Ectodermal cell (in vitro differentiated cells): ENCODE data around the gene PTPA.

Source experiments
- H3K27ac ChIP-seq: 2 replicates; pipeline ENCODE4 v1.7.0; 2013; ENCODE audit warnings: mild to moderate bottlenecking, low read depth, low read length; ENCODE audit not compliant: insufficient read depth, poor library complexity, severe bottlenecking
- H3K27me3 ChIP-seq: 2 replicates; pipeline ENCODE4 v1.7.0; 2013; ENCODE audit warnings: mild to moderate bottlenecking, low read length; ENCODE audit not compliant: insufficient read depth, control insufficient read depth, poor library complexity, severe bottlenecking
- H3K36me3 ChIP-seq: one replicate; pipeline ENCODE4 v1.7.0; 2013; ENCODE audit warnings: low read length; ENCODE audit not compliant: control insufficient read depth, insufficient read depth
- H3K4me1 ChIP-seq: one replicate; pipeline ENCODE4 v1.7.0; 2013; ENCODE audit warnings: low read length; ENCODE audit not compliant: control insufficient read depth, insufficient read depth
- H3K4me3 ChIP-seq: 2 replicates; pipeline ENCODE4 v1.7.0; 2013; ENCODE audit warnings: low read depth, low read length, control low read depth; ENCODE audit not compliant: insufficient read depth
- H3K9me3 ChIP-seq: 2 replicates; pipeline ENCODE4 v1.7.0; 2013; ENCODE audit warnings: mild to moderate bottlenecking, low read length, moderate library complexity; ENCODE audit not compliant: control insufficient read depth
- WGBS, 2 experiments: methylation state at CpG; one replicate each; pipeline ENCODE4 v1.1.7; 2013; ENCODE audit warnings: missing lambda C conversion rate in 2 of 2; 5-methylcytosine and 5-hydroxymethylcytosine counted together

The PTPA gene

GRCh38 chr9:129101279-129101678 is 9.9 kb upstream of the PTPA start:
- no peaks in the 10 kb centered on the region for H3K4me1 ChIP-seq
- no peak overlapping the region for H3K4me3 ChIP-seq
- no peaks in the 10 kb centered on the region for H3K9me3 ChIP-seq
- no peak overlapping the region for H3K27ac ChIP-seq
- no peaks in the 10 kb centered on the region for H3K36me3 ChIP-seq
- no peaks in the 10 kb centered on the region for H3K27me3 ChIP-seq
- WGBS, 2 experiments: 95 to 96% methylated on average over 7 of the region's 7 CpGs

GRCh38 chr9:129102095-129102525 is 9.1 kb upstream of the PTPA start:
- 94 to 96% methylated on average over 13 of the region's 13 CpGs for WGBS, 2 experiments
- H3K27me3 ChIP-seq: no peaks in the 10 kb centered on the region
- no peak overlapping the region for H3K4me3 ChIP-seq
- no peaks in the 10 kb centered on the region for H3K36me3 ChIP-seq
- H3K27ac ChIP-seq: no peak overlapping the region
- no peaks in the 10 kb centered on the region for H3K9me3 ChIP-seq
- H3K4me1 ChIP-seq: no peaks in the 10 kb centered on the region

- no peaks in the 10 kb centered on the region for H3K4me1 ChIP-seq
- H3K9me3 ChIP-seq: no peaks in the 10 kb centered on the region
- 49 to 50% methylated on average over 14 of the region's 14 CpGs for WGBS, 2 experiments
- no peaks in the 10 kb centered on the region for H3K27me3 ChIP-seq
- H3K27ac ChIP-seq: no peak overlapping the region
- no peak overlapping the region for H3K4me3 ChIP-seq
- no peaks in the 10 kb centered on the region for H3K36me3 ChIP-seq
Observed at GRCh38 chr9:129102791-129103594, 8.2 kb upstream of the PTPA start.

- Histone ChIP-seq H3K9me3 (no peaks in the 10 kb centered on the region), H3K36me3 (no peaks in the 10 kb centered on the region), H3K4me3 (no peak overlapping the region), H3K4me1 (no peaks in the 10 kb centered on the region), H3K27me3 (peaks cover 1% of the 10 kb centered on the region), H3K27ac (no peak overlapping the region)
- 90 to 93% methylated on average over 4 of the region's 4 CpGs for WGBS, 2 experiments
Observed at GRCh38 chr9:129103595-129103965, 7.6 kb upstream of the PTPA start.

- no peaks in the 10 kb centered on the region for H3K4me1 ChIP-seq
- no peak overlapping the region for H3K27ac ChIP-seq
- H3K36me3 ChIP-seq: no peaks in the 10 kb centered on the region
- H3K9me3 ChIP-seq: no peaks in the 10 kb centered on the region
- peaks cover 6% of the 10 kb centered on the region for H3K27me3 ChIP-seq
- H3K4me3 ChIP-seq: no peak overlapping the region
- 94 to 95% methylated on average over 11 of the region's 11 CpGs for WGBS, 2 experiments
Observed at GRCh38 chr9:129104051-129104450, 7.2 kb upstream of the PTPA start.

GRCh38 chr9:129105857-129106694 is 5.1 kb upstream of the PTPA start:
- H3K4me1 ChIP-seq: no peaks in the 10 kb centered on the region
- no peaks in the 10 kb centered on the region for H3K9me3 ChIP-seq
- H3K36me3 ChIP-seq: no peaks in the 10 kb centered on the region
- H3K27ac ChIP-seq: no peak overlapping the region
- 94% methylated on average over 17 of the region's 17 CpGs for WGBS, 2 experiments
- H3K4me3 ChIP-seq: no peak overlapping the region
- H3K27me3 ChIP-seq: peaks cover 21% of the 10 kb centered on the region

- H3K9me3 ChIP-seq: no peaks in the 10 kb centered on the region
- WGBS, 2 experiments: 93 to 94% methylated on average over 13 of the region's 13 CpGs
- no peaks in the 10 kb centered on the region for H3K4me1 ChIP-seq
- H3K27ac ChIP-seq: no peak overlapping the region
- no peaks in the 10 kb centered on the region for H3K36me3 ChIP-seq
- H3K27me3 ChIP-seq: peaks cover 21% of the 10 kb centered on the region
- no peak overlapping the region for H3K4me3 ChIP-seq
Observed at GRCh38 chr9:129107651-129108050, 3.6 kb upstream of the PTPA start.

- 89 to 90% methylated on average over 13 of the region's 13 CpGs for WGBS, 2 experiments
- Histone ChIP-seq H3K27me3 (peaks cover 21% of the 10 kb centered on the region), H3K36me3 (no peaks in the 10 kb centered on the region), H3K27ac (no peak overlapping the region), H3K9me3 (no peaks in the 10 kb centered on the region), H3K4me1 (no peaks in the 10 kb centered on the region), H3K4me3 (no peak overlapping the region)
Observed at GRCh38 chr9:129108083-129108804, 3.0 kb upstream of the PTPA start.

GRCh38 chr9:129108805-129109536 is 2.2 kb upstream of the PTPA start:
- Histone ChIP-seq H3K27me3 (peaks cover 21% of the 10 kb centered on the region), H3K27ac (no peak overlapping the region), H3K36me3 (no peaks in the 10 kb centered on the region), H3K4me3 (no peak overlapping the region), H3K4me1 (no peaks in the 10 kb centered on the region), H3K9me3 (no peaks in the 10 kb centered on the region)
- 93 to 94% methylated on average over 10 of the region's 10 CpGs for WGBS, 2 experiments
